Breast epithelium (tissue), 4 donors: ENCODE results near the gene REL. TPM values are rescaled to one million over a fixed set of nuclear protein-coding genes. Genes with fewer than 3 reads are reported as not detected.

ENCODE experiments used
- DNase-seq, 2 donors: peaks; one replicate each; pipeline ENCODE4 v3.0.0-alpha.2; 2019; ENCODE audit warnings: low spot score in 2 of 2
- H3K27ac ChIP-seq, 2 donors: fragments of 200-600 bp; sonication (generic) in 1 of 2; one replicate each; pipeline ENCODE4 v1.5.1; 2016 to 2019; ENCODE audit warnings: mild to moderate bottlenecking in 1 of 2
- H3K27me3 ChIP-seq, 2 donors: fragments of 200-600 bp; sonication (generic) in 1 of 2; one replicate each; pipeline versions ENCODE4 v1.5.1 to v1.6.0; 2017 to 2019; ENCODE audit warnings: control low read depth in 1 of 2, mild to moderate bottlenecking in 1 of 2
- H3K36me3 ChIP-seq: fragments of 200-600 bp; one replicate; pipeline ENCODE4 v1.5.1; 2019
- H3K4me1 ChIP-seq, 2 donors: fragments of 200-600 bp; sonication (generic); one replicate each; pipeline ENCODE4 v1.5.1; 2016 to 2019; ENCODE audit warnings: control low read depth in 1 of 2
- H3K4me3 ChIP-seq, 3 donors: fragments of 200-600 bp; sonication (generic); 1 replicate in 2 of 3; 2 replicates in 1 of 3; pipeline ENCODE4 v1.5.1; 2016 to 2019; ENCODE audit warnings: mild to moderate bottlenecking in 3 of 3, moderate library complexity in 2 of 3
- H3K9me3 ChIP-seq, 2 donors: fragments of 200-600 bp; sonication (generic) in 1 of 2; one replicate each; pipeline ENCODE4 v1.5.1; 2016 to 2019; ENCODE audit warnings: control low read depth in 1 of 2
- POLR2A ChIP-seq: fragments of 450-650 bp; IDR thresholded peaks from one replicate; pipeline ENCODE4 v1.6.1; 2016; ENCODE audit warnings: antibody characterized with exemption, mild to moderate bottlenecking, moderate library complexity
- POLR2AphosphoS5 ChIP-seq, 3 donors: sonication (generic); formaldehyde crosslinking; IDR thresholded peaks; one replicate each; pipeline ENCODE4 v1.6.1; 2017; ENCODE audit warnings: antibody characterized with exemption in 3 of 3
- intact Hi-C: fragments of 100-400 bp; cut with DNase I; formaldehyde crosslinking; loops from one replicate; pipeline ENCODE4 v1.15.1; 2023; ENCODE audit warnings: low total_unique reads
- total RNA-seq, 3 donors: library from RNA; depleted of rRNA; stranded (reverse); fragments of >200 nt; gene quantifications; one replicate each; pipeline ENCODE4 v1.1.0, GENCODE V29; 2016
- TF ChIP-seq, protein P1 (sequence below), 3 donors: fragments of 450-650 bp; IDR thresholded peaks; one replicate each; pipeline ENCODE4 v1.5.1; 2016 to 2017; ENCODE audit warnings: antibody characterized with exemption in 3 of 3, mild to moderate bottlenecking in 3 of 3, moderate library complexity in 3 of 3

REL gene
- total RNA-seq, 3 donors from 2014 or later, result 17.0 to 49.0 (median 21.1) TPM

- no peaks in the 10 kb centered on the region for H3K4me1 ChIP-seq
- H3K27me3 ChIP-seq, result no peaks in the 10 kb centered on the region
- H3K4me3 ChIP-seq, result no peak overlapping the region
- no peak for DNase-seq
- TF ChIP-seq POLR2A (no peak), POLR2AphosphoS5 (IDR thresholded peaks at IDR 0.05) (no peak)
- TF ChIP-seq, protein P1, sequence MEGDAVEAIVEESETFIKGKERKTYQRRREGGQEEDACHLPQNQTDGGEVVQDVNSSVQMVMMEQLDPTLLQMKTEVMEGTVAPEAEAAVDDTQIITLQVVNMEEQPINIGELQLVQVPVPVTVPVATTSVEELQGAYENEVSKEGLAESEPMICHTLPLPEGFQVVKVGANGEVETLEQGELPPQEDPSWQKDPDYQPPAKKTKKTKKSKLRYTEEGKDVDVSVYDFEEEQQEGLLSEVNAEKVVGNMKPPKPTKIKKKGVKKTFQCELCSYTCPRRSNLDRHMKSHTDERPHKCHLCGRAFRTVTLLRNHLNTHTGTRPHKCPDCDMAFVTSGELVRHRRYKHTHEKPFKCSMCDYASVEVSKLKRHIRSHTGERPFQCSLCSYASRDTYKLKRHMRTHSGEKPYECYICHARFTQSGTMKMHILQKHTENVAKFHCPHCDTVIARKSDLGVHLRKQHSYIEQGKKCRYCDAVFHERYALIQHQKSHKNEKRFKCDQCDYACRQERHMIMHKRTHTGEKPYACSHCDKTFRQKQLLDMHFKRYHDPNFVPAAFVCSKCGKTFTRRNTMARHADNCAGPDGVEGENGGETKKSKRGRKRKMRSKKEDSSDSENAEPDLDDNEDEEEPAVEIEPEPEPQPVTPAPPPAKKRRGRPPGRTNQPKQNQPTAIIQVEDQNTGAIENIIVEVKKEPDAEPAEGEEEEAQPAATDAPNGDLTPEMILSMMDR (IDR thresholded peaks at IDR 0.05), result no peak
- no peaks in the 10 kb centered on the region for H3K9me3 ChIP-seq
- H3K27ac ChIP-seq, result no peak overlapping the region
- H3K36me3 ChIP-seq, result no peaks in the 10 kb centered on the region
- intact Hi-C loops, result loop anchor here (5.0 kb wide), 1 partner anchor 320 kb away; no protein-coding TSS in a partner anchor
Measured at GRCh38 chr2:60867007-60867406, 14.4 kb upstream of the REL start.

DNA sequence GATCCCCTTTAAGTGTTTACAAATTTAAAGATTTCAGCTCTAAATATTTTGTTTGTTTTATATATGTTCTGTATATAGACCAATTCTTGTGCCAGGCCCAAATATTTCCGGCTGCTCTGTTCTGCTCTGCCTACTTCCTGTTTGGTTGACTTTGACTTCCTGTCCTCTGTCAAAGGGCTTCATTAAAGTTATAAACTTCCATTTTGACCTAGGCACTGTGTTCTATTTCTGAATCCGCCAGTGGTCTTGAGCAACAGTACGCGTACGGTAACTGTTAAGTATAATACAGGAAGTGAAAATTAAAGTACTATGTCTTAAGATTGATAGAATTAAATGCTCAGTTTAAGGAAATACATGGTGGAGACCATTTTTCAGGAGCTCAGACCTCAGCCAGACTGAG lies 13.5 kb upstream of the REL start:
- Histone ChIP-seq H3K27me3 (no peaks in the 10 kb centered on the region), H3K27ac (no peak overlapping the region), H3K4me1 (no peaks in the 10 kb centered on the region), H3K36me3 (no peaks in the 10 kb centered on the region), H3K4me3 (no peak overlapping the region), H3K9me3 (no peaks in the 10 kb centered on the region)
- DNase-seq, result no peak
- TF ChIP-seq POLR2AphosphoS5 (IDR thresholded peaks at IDR 0.05) (peak in 1 of 3 donors; percentile 19), POLR2A (no peak)
- intact Hi-C loops, result loop anchor here (5.0 kb wide), 1 partner anchor 321 kb away; no protein-coding TSS in a partner anchor

DNA sequence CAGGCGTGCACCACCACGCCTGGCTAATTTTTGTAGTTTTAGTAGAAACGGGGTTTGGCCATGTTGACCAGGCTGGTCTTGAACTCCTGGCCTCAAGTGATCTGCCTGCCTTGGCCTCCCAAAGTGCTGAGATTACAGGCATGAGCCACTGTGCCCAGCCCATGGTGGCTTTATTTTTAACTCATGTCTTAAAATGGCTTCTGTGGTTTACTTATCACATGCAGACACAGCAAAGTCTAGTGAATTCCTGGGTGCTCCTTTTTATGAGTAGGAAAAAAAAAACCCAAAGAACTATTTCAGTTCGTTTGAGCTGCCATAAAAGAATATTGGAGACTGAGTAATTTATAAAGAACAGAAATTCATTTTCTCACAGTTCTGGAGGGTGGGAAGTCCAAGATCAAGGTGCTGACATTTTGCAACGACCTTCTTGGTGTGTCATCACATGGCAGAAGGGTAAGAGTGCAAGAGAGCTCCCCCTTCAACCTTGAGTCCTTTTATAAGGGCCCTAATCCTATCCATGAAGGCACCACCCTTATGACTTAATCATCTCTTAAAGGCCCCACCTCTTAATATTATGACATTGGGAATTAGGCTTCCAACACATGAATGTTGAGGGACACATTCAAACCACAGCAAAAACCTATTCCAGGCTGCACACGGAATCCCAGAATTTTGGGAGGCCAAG lies 12.6 kb upstream of the REL start:
- Histone ChIP-seq H3K9me3 (no peaks in the 10 kb centered on the region), H3K4me1 (no peaks in the 10 kb centered on the region), H3K4me3 (no peak overlapping the region), H3K27me3 (no peaks in the 10 kb centered on the region), H3K36me3 (no peaks in the 10 kb centered on the region), H3K27ac (no peak overlapping the region)
- intact Hi-C loops, result loop anchor here (5.0 kb wide), 1 partner anchor 321 kb away; no protein-coding TSS in a partner anchor
- no peak for DNase-seq
- TF ChIP-seq POLR2AphosphoS5 (IDR thresholded peaks at IDR 0.05) (no peak), POLR2A (no peak)
- TF ChIP-seq, protein P1 (IDR thresholded peaks at IDR 0.05), result no peak

- TF ChIP-seq POLR2A (no peak), POLR2AphosphoS5 (IDR thresholded peaks at IDR 0.05) (no peak)
- TF ChIP-seq, protein P1 (IDR thresholded peaks at IDR 0.05), result no peak
- no peaks in the 10 kb centered on the region for H3K4me1 ChIP-seq
- no peaks in the 10 kb centered on the region for H3K36me3 ChIP-seq
- no peak for DNase-seq
- no peak overlapping the region for H3K27ac ChIP-seq
- H3K27me3 ChIP-seq, result no peaks in the 10 kb centered on the region
- intact Hi-C loops, result no loop called here
- H3K9me3 ChIP-seq, result no peaks in the 10 kb centered on the region
- H3K4me3 ChIP-seq, result no peak overlapping the region
Measured at GRCh38 chr2:60872510-60872928, 8.9 kb upstream of the REL start.

DNA sequence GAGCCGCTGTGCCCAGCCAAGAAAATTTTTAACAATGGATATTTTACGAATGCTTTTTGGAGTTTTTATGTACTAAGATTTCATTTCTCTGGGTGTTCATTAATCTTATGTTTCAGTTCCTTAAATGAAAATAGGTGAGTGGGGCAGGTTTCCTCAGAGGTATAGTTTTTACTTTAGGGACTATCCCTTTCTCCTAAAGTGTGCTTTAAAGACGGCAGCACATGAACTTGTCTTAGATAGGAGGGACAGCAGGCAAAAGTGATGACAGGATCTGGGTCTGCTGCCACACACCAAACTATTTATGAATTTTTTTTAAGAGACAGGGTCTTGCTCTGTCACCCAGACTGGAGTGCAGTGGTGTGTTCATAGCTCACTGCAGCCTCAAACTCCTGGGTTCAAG lies 8.0 kb upstream of the REL start:
- no peaks in the 10 kb centered on the region for H3K4me1 ChIP-seq
- no peaks in the 10 kb centered on the region for H3K27me3 ChIP-seq
- TF ChIP-seq POLR2A (no peak), POLR2AphosphoS5 (IDR thresholded peaks at IDR 0.05) (no peak)
- TF ChIP-seq, protein P1 (IDR thresholded peaks at IDR 0.05), result no peak
- no peak overlapping the region for H3K4me3 ChIP-seq
- H3K27ac ChIP-seq, result no peak overlapping the region
- intact Hi-C loops, result no loop called here
- no peaks in the 10 kb centered on the region for H3K9me3 ChIP-seq
- DNase-seq, result no peak
- no peaks in the 10 kb centered on the region for H3K36me3 ChIP-seq
